Mesenchymal stem cell (in vitro differentiated cells and primary cell): Measurements from ENCODE around the gene LRRC43.

Source experiments
- DNase-seq: peaks from one replicate; pipeline ENCODE4 v3.0.0-alpha.2; 2013
- H2AFZ ChIP-seq: one replicate; pipeline ENCODE4 v1.6.1; 2013; ENCODE audit warnings: low read depth, mild to moderate bottlenecking, control low read depth, inconsistent platforms, low read length, moderate library complexity
- H2AK5ac ChIP-seq: 2 replicates; pipeline ENCODE4 v1.6.1; 2013; ENCODE audit warnings: low read length, moderate library complexity, mild to moderate bottlenecking, inconsistent platforms; ENCODE audit not compliant: severe bottlenecking
- H2BK120ac ChIP-seq: one replicate; pipeline ENCODE4 v1.6.1; 2013; ENCODE audit warnings: low read depth, mild to moderate bottlenecking, inconsistent platforms, low read length, moderate library complexity
- H2BK12ac ChIP-seq, 2 experiments: one replicate each; pipeline ENCODE4 v1.6.1; 2013; ENCODE audit warnings: inconsistent platforms in 2 of 2, low read length in 2 of 2, mild to moderate bottlenecking in 2 of 2, moderate library complexity in 2 of 2, control low read depth in 1 of 2
- H2BK15ac ChIP-seq: one replicate; pipeline ENCODE4 v1.6.1; 2013; ENCODE audit warnings: mild to moderate bottlenecking, low read depth, inconsistent platforms; ENCODE audit not compliant: poor library complexity, severe bottlenecking
- H2BK5ac ChIP-seq: 2 replicates; pipeline ENCODE4 v1.6.1; 2013; ENCODE audit warnings: low read depth, mild to moderate bottlenecking, low read length, control low read depth, inconsistent platforms; ENCODE audit not compliant: poor library complexity, severe bottlenecking
- H3K14ac ChIP-seq, 2 experiments: one replicate each; pipeline ENCODE4 v1.6.1; 2013; ENCODE audit warnings: inconsistent platforms in 2 of 2, low read length in 2 of 2, control low read depth in 1 of 2, mild to moderate bottlenecking in 1 of 2, moderate library complexity in 1 of 2
- H3K18ac ChIP-seq, 2 experiments: one replicate each; pipeline ENCODE4 v1.6.1; 2013; ENCODE audit warnings: inconsistent platforms in 2 of 2, low read length in 2 of 2, control low read depth in 1 of 2, low read depth in 1 of 2, mild to moderate bottlenecking in 1 of 2
- H3K23ac ChIP-seq, 2 experiments: one replicate each; pipeline ENCODE4 v1.6.1; 2013; ENCODE audit warnings: inconsistent platforms in 2 of 2, low read length in 2 of 2, mild to moderate bottlenecking in 2 of 2, moderate library complexity in 2 of 2, control low read depth in 1 of 2
- H3K27ac ChIP-seq: 2 replicates; pipeline ENCODE4 v1.5.1; 2013; ENCODE audit warnings: mild to moderate bottlenecking, moderate library complexity, low read length, control low read depth, inconsistent platforms; ENCODE audit not compliant: poor library complexity, severe bottlenecking
- H3K27me3 ChIP-seq, 2 experiments: 2 replicates each; pipeline versions ENCODE4 v1.6.1 to v1.7.0; 2013; ENCODE audit warnings: low read length in 2 of 2, mild to moderate bottlenecking in 2 of 2, moderate library complexity in 2 of 2, control low read depth in 1 of 2, inconsistent platforms in 1 of 2; ENCODE audit not compliant: control insufficient read depth in 1 of 2, insufficient read depth in 1 of 2
- H3K36me3 ChIP-seq, 2 experiments: 2 replicates each; pipeline versions ENCODE4 v1.6.1 to v1.7.0; 2013; ENCODE audit warnings: low read length in 2 of 2, control low read depth in 1 of 2, inconsistent platforms in 1 of 2, low read depth in 1 of 2, mild to moderate bottlenecking in 1 of 2; ENCODE audit not compliant: insufficient read depth in 2 of 2, control insufficient read depth in 1 of 2
- H3K4ac ChIP-seq, 2 experiments: one replicate each; pipeline ENCODE4 v1.6.1; 2013; ENCODE audit warnings: inconsistent platforms in 2 of 2, low read length in 2 of 2, mild to moderate bottlenecking in 2 of 2, moderate library complexity in 2 of 2, control low read depth in 1 of 2, low read depth in 1 of 2
- H3K4me1 ChIP-seq: 2 replicates; pipeline ENCODE4 v1.6.1; 2013; ENCODE audit warnings: low read depth, low read length, control low read depth; ENCODE audit not compliant: control insufficient read depth, insufficient read depth
- H3K4me2 ChIP-seq: 2 replicates; pipeline ENCODE4 v1.6.1; 2013; ENCODE audit warnings: low read length, mild to moderate bottlenecking, inconsistent platforms; ENCODE audit not compliant: poor library complexity, severe bottlenecking
- H3K4me3 ChIP-seq, 2 experiments: 2 replicates each; pipeline versions ENCODE4 v1.5.1 to v1.7.0; 2013; ENCODE audit warnings: low read length in 2 of 2, mild to moderate bottlenecking in 2 of 2, control low read depth in 1 of 2, low read depth in 1 of 2; ENCODE audit not compliant: insufficient read depth in 1 of 2
- H3K79me1 ChIP-seq: replicated peaks from 2 replicates; pipeline ENCODE4 v1.6.1; 2013; ENCODE audit warnings: mild to moderate bottlenecking, control low read depth, low read length, inconsistent platforms; ENCODE audit not compliant: poor library complexity, severe bottlenecking
- H3K9ac ChIP-seq: 2 replicates; pipeline ENCODE4 v1.7.0; 2013; ENCODE audit warnings: mild to moderate bottlenecking, low read length, moderate library complexity
- H3K9me3 ChIP-seq: 2 replicates; pipeline ENCODE4 v1.7.0; 2013; ENCODE audit warnings: mild to moderate bottlenecking, low read length; ENCODE audit not compliant: control insufficient read depth
- H4K8ac ChIP-seq: one replicate; pipeline ENCODE4 v1.6.1; 2013; ENCODE audit warnings: inconsistent platforms, mild to moderate bottlenecking, low read length, moderate library complexity
- H4K91ac ChIP-seq: one replicate; pipeline ENCODE4 v1.6.1; 2013; ENCODE audit warnings: mild to moderate bottlenecking, low read length, inconsistent platforms
- WGBS: methylation state at CpG from one replicate; pipeline ENCODE4 v1.1.7; 2013; ENCODE audit warnings: mixed read lengths; 5-methylcytosine and 5-hydroxymethylcytosine counted together
- small RNA-seq: library from polyadenylated mRNA; stranded (forward); fragments of <200 nt; extraction: miRNeasy Mini kit (QIAGEN cat#:217004); gene quantifications from one replicate; pipeline ENCODE3, GENCODE V24; 2013; ENCODE audit warnings: low read depth

The LRRC43 gene

DNA sequence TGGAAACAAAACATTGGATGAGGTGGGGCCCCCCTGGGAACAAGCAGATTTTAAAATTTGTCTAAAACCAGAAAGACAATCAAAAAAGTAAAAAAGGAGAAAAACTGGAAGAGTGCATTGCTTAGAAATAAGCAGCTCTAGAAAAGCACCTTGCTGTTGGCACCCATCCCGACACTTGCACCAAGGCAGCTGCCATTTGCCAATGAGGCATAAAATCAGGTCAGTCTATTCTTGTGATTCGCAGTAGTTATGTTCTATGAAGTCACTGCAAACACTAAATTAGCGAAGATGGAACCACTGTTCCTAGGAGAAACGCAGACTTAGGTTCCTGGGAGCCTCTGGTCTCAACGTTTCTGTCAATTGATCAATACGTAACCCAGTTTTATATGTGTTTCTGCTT is 67.1 kb downstream of the LRRC43 start:
- Histone ChIP-seq H2AK5ac (no peak overlapping the region), H3K18ac (no peak overlapping the region)
- no peak for DNase-seq

DNA sequence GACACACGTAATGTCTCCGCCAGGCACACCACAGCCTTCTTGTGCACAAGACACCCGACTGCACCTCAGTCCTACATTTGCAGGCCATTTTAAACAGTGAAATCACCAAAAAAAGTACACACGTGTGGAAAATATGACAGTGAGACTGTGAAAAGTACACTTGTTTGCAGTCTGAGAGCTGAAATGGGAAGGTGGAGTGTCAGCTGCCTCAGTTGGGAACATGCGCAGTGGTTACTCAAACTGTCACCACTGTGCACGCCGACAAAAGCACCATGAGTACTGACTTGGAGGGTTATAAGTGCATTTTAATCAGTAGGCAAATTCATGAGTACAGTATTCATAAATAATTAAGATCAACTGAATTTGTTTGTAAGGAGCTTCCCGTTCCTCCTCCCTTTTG is 67.6 kb downstream of the LRRC43 start:
- Histone ChIP-seq H3K4me3 (no peak overlapping the region), H3K18ac (no peak overlapping the region)
- WGBS = 99% methylated on average over 5 of the region's 8 CpGs

More for the DNA sequence above, 67.1 kb downstream of the LRRC43 start:
- no peak overlapping the region for H4K8ac ChIP-seq
- H2BK15ac ChIP-seq = no peak overlapping the region
- no peak overlapping the region for H3K4ac ChIP-seq
- peaks cover 31 to 53% of the 10 kb centered on the region in 2 experiments for H3K36me3 ChIP-seq
- H3K4me1 ChIP-seq = no peaks in the 10 kb centered on the region
- no peak overlapping the region for H3K14ac ChIP-seq
- no peak overlapping the region for H3K4me2 ChIP-seq
- H3K9me3 ChIP-seq = no peaks in the 10 kb centered on the region
- no peak overlapping the region for H3K4me3 ChIP-seq
- H3K79me1 ChIP-seq = peaks cover 32% of the 10 kb centered on the region
- no peak overlapping the region for H2BK120ac ChIP-seq
- WGBS = 97% methylated on average over 6 of the region's 6 CpGs
- H2BK5ac ChIP-seq = no peak overlapping the region
- H2BK12ac ChIP-seq = no peak overlapping the region
- no peaks in the 10 kb centered on the region for H3K27me3 ChIP-seq
- no peak overlapping the region for H3K23ac ChIP-seq
- H4K91ac ChIP-seq = no peak overlapping the region
- no peak overlapping the region for H3K9ac ChIP-seq
- H2AFZ ChIP-seq = no peak overlapping the region
- no peak overlapping the region for H3K27ac ChIP-seq

More for the DNA sequence above, 67.6 kb downstream of the LRRC43 start:
- Histone ChIP-seq H3K27me3 (no peaks in the 10 kb centered on the region), H3K79me1 (peaks cover 32% of the 10 kb centered on the region), H4K91ac (no peak overlapping the region), H3K14ac (no peak overlapping the region), H3K9me3 (no peaks in the 10 kb centered on the region), H2AK5ac (no peak overlapping the region), H3K36me3 (peaks cover 31 to 53% of the 10 kb centered on the region in 2 experiments), H2BK15ac (no peak overlapping the region), H4K8ac (no peak overlapping the region), H3K4ac (no peak overlapping the region), H2BK120ac (no peak overlapping the region), H3K9ac (no peak overlapping the region), H3K23ac (no peak overlapping the region), H3K4me2 (no peak overlapping the region), H2BK5ac (no peak overlapping the region), H3K4me1 (no peaks in the 10 kb centered on the region), H2AFZ (no peak overlapping the region), H3K27ac (no peak overlapping the region), H2BK12ac (no peak overlapping the region)
- DNase-seq = no peak

Small RNA genes lying within 50 kb of the gene (small RNA-seq; reads per million reads assigned to genes)
- gene DIABLO = 1.2 reads per million
